ENCODE measurements around the gene RNF44.

Gene RNF44

DNA sequence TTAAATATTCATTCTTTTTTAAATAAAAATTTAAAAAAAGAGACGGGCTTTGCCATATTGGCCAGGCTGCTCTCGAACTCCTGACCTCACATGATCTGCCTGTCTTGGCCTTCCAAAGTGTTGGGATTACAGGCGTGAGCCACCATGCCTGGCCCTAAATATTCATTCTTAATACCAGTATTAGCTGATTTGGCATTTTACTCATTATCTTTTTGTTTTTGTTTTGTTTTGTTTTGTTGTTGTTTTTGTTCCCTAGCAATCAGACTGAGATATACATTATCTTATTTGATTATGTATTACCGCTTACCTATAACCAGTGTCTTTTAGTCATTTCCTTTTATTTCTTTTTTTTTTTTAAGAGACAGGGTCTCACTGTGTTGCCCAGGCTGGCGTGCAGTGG lies 37.9 kb downstream of the RNF44 start:
- no peaks in the 10 kb centered on the region for H3K27me3 ChIP-seq (ENCODE audit: insufficient read depth, poor library complexity, severe bottlenecking)
- DNase-seq (ENCODE audit: low read depth in 1 of 2, low spot score in 1 of 2): no peak
- TF ChIP-seq, protein P1, sequence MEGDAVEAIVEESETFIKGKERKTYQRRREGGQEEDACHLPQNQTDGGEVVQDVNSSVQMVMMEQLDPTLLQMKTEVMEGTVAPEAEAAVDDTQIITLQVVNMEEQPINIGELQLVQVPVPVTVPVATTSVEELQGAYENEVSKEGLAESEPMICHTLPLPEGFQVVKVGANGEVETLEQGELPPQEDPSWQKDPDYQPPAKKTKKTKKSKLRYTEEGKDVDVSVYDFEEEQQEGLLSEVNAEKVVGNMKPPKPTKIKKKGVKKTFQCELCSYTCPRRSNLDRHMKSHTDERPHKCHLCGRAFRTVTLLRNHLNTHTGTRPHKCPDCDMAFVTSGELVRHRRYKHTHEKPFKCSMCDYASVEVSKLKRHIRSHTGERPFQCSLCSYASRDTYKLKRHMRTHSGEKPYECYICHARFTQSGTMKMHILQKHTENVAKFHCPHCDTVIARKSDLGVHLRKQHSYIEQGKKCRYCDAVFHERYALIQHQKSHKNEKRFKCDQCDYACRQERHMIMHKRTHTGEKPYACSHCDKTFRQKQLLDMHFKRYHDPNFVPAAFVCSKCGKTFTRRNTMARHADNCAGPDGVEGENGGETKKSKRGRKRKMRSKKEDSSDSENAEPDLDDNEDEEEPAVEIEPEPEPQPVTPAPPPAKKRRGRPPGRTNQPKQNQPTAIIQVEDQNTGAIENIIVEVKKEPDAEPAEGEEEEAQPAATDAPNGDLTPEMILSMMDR (IDR thresholded peaks at IDR 0.05; ENCODE audit: insufficient read depth, low read length): no peak
- TF ChIP-seq GABPA (IDR thresholded peaks at IDR 0.05; ENCODE audit: low read depth) (no peak), POLR2AphosphoS5 (IDR thresholded peaks at IDR 0.05; ENCODE audit: low read depth) (no peak), SPI1 (IDR thresholded peaks at IDR 0.05; ENCODE audit: borderline replicate concordance, low read depth) (no peak)
- TF ChIP-seq, protein P2, sequence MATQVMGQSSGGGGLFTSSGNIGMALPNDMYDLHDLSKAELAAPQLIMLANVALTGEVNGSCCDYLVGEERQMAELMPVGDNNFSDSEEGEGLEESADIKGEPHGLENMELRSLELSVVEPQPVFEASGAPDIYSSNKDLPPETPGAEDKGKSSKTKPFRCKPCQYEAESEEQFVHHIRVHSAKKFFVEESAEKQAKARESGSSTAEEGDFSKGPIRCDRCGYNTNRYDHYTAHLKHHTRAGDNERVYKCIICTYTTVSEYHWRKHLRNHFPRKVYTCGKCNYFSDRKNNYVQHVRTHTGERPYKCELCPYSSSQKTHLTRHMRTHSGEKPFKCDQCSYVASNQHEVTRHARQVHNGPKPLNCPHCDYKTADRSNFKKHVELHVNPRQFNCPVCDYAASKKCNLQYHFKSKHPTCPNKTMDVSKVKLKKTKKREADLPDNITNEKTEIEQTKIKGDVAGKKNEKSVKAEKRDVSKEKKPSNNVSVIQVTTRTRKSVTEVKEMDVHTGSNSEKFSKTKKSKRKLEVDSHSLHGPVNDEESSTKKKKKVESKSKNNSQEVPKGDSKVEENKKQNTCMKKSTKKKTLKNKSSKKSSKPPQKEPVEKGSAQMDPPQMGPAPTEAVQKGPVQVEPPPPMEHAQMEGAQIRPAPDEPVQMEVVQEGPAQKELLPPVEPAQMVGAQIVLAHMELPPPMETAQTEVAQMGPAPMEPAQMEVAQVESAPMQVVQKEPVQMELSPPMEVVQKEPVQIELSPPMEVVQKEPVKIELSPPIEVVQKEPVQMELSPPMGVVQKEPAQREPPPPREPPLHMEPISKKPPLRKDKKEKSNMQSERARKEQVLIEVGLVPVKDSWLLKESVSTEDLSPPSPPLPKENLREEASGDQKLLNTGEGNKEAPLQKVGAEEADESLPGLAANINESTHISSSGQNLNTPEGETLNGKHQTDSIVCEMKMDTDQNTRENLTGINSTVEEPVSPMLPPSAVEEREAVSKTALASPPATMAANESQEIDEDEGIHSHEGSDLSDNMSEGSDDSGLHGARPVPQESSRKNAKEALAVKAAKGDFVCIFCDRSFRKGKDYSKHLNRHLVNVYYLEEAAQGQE (IDR thresholded peaks at IDR 0.05; ENCODE audit: insufficient replicate concordance, low read depth): no peak
- no peak overlapping the region for H3K4me3 ChIP-seq (replicated peaks; ENCODE audit: insufficient read depth, low read length)
- no peak overlapping the region for H3K27ac ChIP-seq (replicated peaks)

GRCh38 chr5:176497852-176498251 lies 39.4 kb downstream of the RNF44 start:
- DNase-seq (ENCODE audit: low read depth in 1 of 2, low spot score in 1 of 2): no peak
- Histone ChIP-seq H3K27ac (replicated peaks) (no peak overlapping the region), H3K4me3 (replicated peaks; ENCODE audit: insufficient read depth, low read length) (no peak overlapping the region), H3K27me3 (ENCODE audit: insufficient read depth, poor library complexity, severe bottlenecking) (no peaks in the 10 kb centered on the region)
- TF ChIP-seq, protein P2 (IDR thresholded peaks at IDR 0.05; ENCODE audit: insufficient replicate concordance, low read depth): no peak
- no peak for TF ChIP-seq GABPA (IDR thresholded peaks at IDR 0.05; ENCODE audit: low read depth)
- no peak for TF ChIP-seq SPI1 (IDR thresholded peaks at IDR 0.05; ENCODE audit: borderline replicate concordance, low read depth)
- TF ChIP-seq, protein P1 (IDR thresholded peaks at IDR 0.05; ENCODE audit: insufficient read depth, low read length): no peak
- no peak for TF ChIP-seq POLR2AphosphoS5 (IDR thresholded peaks at IDR 0.05; ENCODE audit: low read depth)

GRCh38 chr5:176492431-176492830 lies 44.8 kb downstream of the RNF44 start:
- no peak overlapping the region for H3K27ac ChIP-seq (replicated peaks)
- no peaks in the 10 kb centered on the region for H3K27me3 ChIP-seq (ENCODE audit: insufficient read depth, poor library complexity, severe bottlenecking)
- DNase-seq (ENCODE audit: low read depth in 1 of 2, low spot score in 1 of 2): no peak
- H3K4me3 ChIP-seq (replicated peaks; ENCODE audit: insufficient read depth, low read length): no peak overlapping the region
- TF ChIP-seq, protein P1 (IDR thresholded peaks at IDR 0.05; ENCODE audit: insufficient read depth, low read length): no peak
- TF ChIP-seq, protein P2 (IDR thresholded peaks at IDR 0.05; ENCODE audit: insufficient replicate concordance, low read depth): no peak
- TF ChIP-seq SPI1 (IDR thresholded peaks at IDR 0.05; ENCODE audit: borderline replicate concordance, low read depth) (no peak), GABPA (IDR thresholded peaks at IDR 0.05; ENCODE audit: low read depth) (no peak), POLR2AphosphoS5 (IDR thresholded peaks at IDR 0.05; ENCODE audit: low read depth) (no peak)
